Epithelial cell of esophagus (primary cell): Measurements from ENCODE around the gene IRGQ.

Source experiments
- DNase-seq: peaks from one replicate; pipeline ENCODE4 v3.0.0; 2010; ENCODE audit warnings: low read depth
- H3K4me3 ChIP-seq: 2 replicates; pipeline ENCODE4 v1.5.1; 2011; ENCODE audit warnings: mild to moderate bottlenecking, low read length, control low read depth
- TF ChIP-seq, protein P1 (sequence below): IDR thresholded peaks from 2 replicates; pipeline ENCODE4 v1.5.1; 2011; ENCODE audit warnings: low read depth, mild to moderate bottlenecking, low read length, control low read depth, inconsistent platforms; ENCODE audit not compliant: insufficient read depth; ENCODE audit errors: missing control alignments

Gene IRGQ

GRCh38 chr19:43619262-43620060, 23.5 kb upstream of the IRGQ start, which contains the start of gene ZNF428:
Gene ZNF428, minus strand, starts transcription at chr19:43619629. Its CDS starts 5,325 bp downstream, at chr19:43614304.
- TF ChIP-seq, protein P1, sequence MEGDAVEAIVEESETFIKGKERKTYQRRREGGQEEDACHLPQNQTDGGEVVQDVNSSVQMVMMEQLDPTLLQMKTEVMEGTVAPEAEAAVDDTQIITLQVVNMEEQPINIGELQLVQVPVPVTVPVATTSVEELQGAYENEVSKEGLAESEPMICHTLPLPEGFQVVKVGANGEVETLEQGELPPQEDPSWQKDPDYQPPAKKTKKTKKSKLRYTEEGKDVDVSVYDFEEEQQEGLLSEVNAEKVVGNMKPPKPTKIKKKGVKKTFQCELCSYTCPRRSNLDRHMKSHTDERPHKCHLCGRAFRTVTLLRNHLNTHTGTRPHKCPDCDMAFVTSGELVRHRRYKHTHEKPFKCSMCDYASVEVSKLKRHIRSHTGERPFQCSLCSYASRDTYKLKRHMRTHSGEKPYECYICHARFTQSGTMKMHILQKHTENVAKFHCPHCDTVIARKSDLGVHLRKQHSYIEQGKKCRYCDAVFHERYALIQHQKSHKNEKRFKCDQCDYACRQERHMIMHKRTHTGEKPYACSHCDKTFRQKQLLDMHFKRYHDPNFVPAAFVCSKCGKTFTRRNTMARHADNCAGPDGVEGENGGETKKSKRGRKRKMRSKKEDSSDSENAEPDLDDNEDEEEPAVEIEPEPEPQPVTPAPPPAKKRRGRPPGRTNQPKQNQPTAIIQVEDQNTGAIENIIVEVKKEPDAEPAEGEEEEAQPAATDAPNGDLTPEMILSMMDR = peak; percentile 1
- peak within 1 kb of the TSS; percentile 75 for H3K4me3 ChIP-seq
- peak; percentile 83 for DNase-seq

- peak overlapping the region; percentile 75 for H3K4me3 ChIP-seq
- peak; percentile 5 for DNase-seq
- TF ChIP-seq, protein P1 = no peak
Measured at GRCh38 chr19:43618921-43619261, 23.0 kb upstream of the IRGQ start.

- TF ChIP-seq, protein P1 = no peak
- no peak for DNase-seq
- no peak overlapping the region for H3K4me3 ChIP-seq
Measured at GRCh38 chr19:43616954-43617353, 21.0 kb upstream of the IRGQ start.

- no peak for DNase-seq
- TF ChIP-seq, protein P1 = no peak
- no peak overlapping the region for H3K4me3 ChIP-seq
Measured at GRCh38 chr19:43616306-43616705, 20.4 kb upstream of the IRGQ start.

DNA sequence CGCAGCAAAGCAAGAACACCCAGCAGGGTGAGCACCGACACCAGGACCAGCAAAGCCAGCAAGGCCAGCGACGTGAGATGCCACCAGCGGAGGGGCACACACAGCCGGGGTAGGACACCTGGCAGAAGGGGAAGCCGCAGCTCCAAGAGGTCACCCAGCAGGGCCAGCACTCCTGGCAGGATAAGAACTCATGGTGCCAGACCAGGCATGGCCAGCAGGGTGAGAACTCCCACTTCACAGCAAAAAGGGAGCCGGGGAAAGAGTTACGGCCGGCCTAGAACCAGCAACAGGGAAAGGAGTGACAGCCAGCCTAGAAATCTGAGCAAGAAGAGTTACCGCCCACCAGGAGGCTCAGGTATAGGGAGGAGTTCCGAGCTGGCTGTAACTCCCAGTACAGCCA, 16.4 kb upstream of the IRGQ start:
- no peak overlapping the region for H3K4me3 ChIP-seq
- no peak for DNase-seq
- TF ChIP-seq, protein P1 = no peak

GRCh38 chr19:43611788-43612187, 15.9 kb upstream of the IRGQ start, which contains the start of gene SRRM5:
Gene SRRM5, plus strand, starts transcription at chr19:43612088. Its CDS starts 34 bp downstream, at chr19:43612122.
- H3K4me3 ChIP-seq = no peak within 1 kb of the TSS
- TF ChIP-seq, protein P1 = no peak
- no peak for DNase-seq

- TF ChIP-seq, protein P1 = no peak
- DNase-seq = no peak
- H3K4me3 ChIP-seq = no peak overlapping the region
Measured at GRCh38 chr19:43610493-43610892, 14.6 kb upstream of the IRGQ start.
